PC-3 (cell line): Measurements from ENCODE around the gene HAGHL. TPM values are rescaled to one million over a fixed set of nuclear protein-coding genes. Genes with fewer than 3 reads are reported as not detected.

Source experiments
- ATAC-seq: fragments of 200-7000 bp; cut with Tn5 transposase; 2 replicates; pipeline ENCODE4 v1.9.1; 2020; ENCODE audit warnings: mild to moderate bottlenecking, moderate library complexity
- BruUV-seq: library from RNA; stranded (reverse); fragments of 400-500 nt; replicated peaks from 2 replicates; lab custom pipeline; 2021; lab: Mats Ljungman, UMichigan
- CTCF ChIA-PET: fragments of 300-600 bp; sonication (Branson Sonifier 250); formaldehyde crosslinking; loops from one replicate; lab custom pipeline; 2022; ENCODE audit warnings: antibody characterized with exemption; lab: Charles Lee
- POLR2A ChIA-PET: fragments of 300-600 bp; sonication (Branson Sonifier 250); formaldehyde crosslinking; loops from one replicate; lab custom pipeline; 2022; ENCODE audit warnings: antibody characterized with exemption; ENCODE audit not compliant: unreplicated experiment; lab: Charles Lee
- DNase-seq: peaks from one replicate; pipeline ENCODE4 v3.0.0-alpha.2; 2015
- H2AFZ ChIP-seq: fragments of 300-600 bp; sonication (generic); 2 replicates; pipeline ENCODE4 v1.6.0; 2016; ENCODE audit warnings: antibody characterized with exemption, low read length
- H3F3A ChIP-seq: fragments of 300-600 bp; sonication (generic); one replicate; pipeline ENCODE4 v1.6.0; 2017; ENCODE audit warnings: antibody characterized with exemption, low read length, control low read depth, mild to moderate bottlenecking; ENCODE audit not compliant: unreplicated experiment
- H3K27ac ChIP-seq: fragments of 300-600 bp; sonication (generic); 2 replicates; pipeline ENCODE4 v1.5.1; 2016; ENCODE audit warnings: mild to moderate bottlenecking, low read length
- H3K27me3 ChIP-seq: fragments of 300-600 bp; sonication (generic); 2 replicates; pipeline ENCODE4 v1.6.1; 2016; ENCODE audit warnings: low read length, mixed read lengths
- H3K36me3 ChIP-seq: fragments of 300-600 bp; sonication (generic); 2 replicates; pipeline ENCODE4 v1.6.1; 2016; ENCODE audit warnings: low read depth, mixed run types, low read length, mixed read lengths
- H3K4me1 ChIP-seq: fragments of 300-600 bp; sonication (generic); 2 replicates; pipeline ENCODE4 v1.5.1; 2016; ENCODE audit warnings: low read length; ENCODE audit not compliant: insufficient read depth
- H3K4me2 ChIP-seq: fragments of 300-600 bp; sonication (generic); 2 replicates; pipeline ENCODE4 v1.6.0; 2016; ENCODE audit warnings: low read length
- H3K4me3 ChIP-seq: fragments of 300-600 bp; sonication (generic); 2 replicates; pipeline ENCODE4 v1.5.1; 2016; ENCODE audit warnings: mild to moderate bottlenecking, low read length, mixed read lengths
- H3K79me2 ChIP-seq: fragments of 300-600 bp; sonication (generic); 2 replicates; pipeline ENCODE4 v1.6.1; 2017; ENCODE audit warnings: low read length, mixed read lengths
- H3K9ac ChIP-seq: fragments of 300-600 bp; sonication (generic); 2 replicates; pipeline ENCODE4 v1.6.0; 2016; ENCODE audit warnings: mild to moderate bottlenecking, low read length
- H3K9me2 ChIP-seq: fragments of 300-600 bp; sonication (generic); replicated peaks from 2 replicates; pipeline ENCODE4 v1.6.1; 2016; ENCODE audit warnings: mixed run types, low read length, mixed read lengths
- H3K9me3 ChIP-seq: fragments of 300-600 bp; sonication (generic); 2 replicates; pipeline ENCODE4 v1.6.1; 2016; ENCODE audit warnings: low read length, mixed read lengths
- H4K20me1 ChIP-seq: fragments of 300-600 bp; sonication (generic); 2 replicates; pipeline ENCODE4 v1.6.1; 2016; ENCODE audit warnings: low read length, mixed read lengths
- CTCF ChIP-seq: fragments of 300-600 bp; sonication (generic); conservative IDR thresholded peaks from 2 replicates; pipeline ENCODE4 v1.5.1; 2017; ENCODE audit warnings: antibody characterized with exemption, low read depth, mild to moderate bottlenecking, low read length
- EZH2 ChIP-seq: fragments of 300-600 bp; sonication (generic); IDR thresholded peaks from one replicate; pipeline ENCODE4 v1.6.1; 2017; ENCODE audit warnings: antibody characterized with exemption, mild to moderate bottlenecking, low read length; ENCODE audit not compliant: unreplicated experiment
- EZH2phosphoT487 ChIP-seq: fragments of 300-600 bp; sonication (generic); IDR thresholded peaks from 2 replicates; pipeline ENCODE4 v1.6.1; 2018; ENCODE audit warnings: mild to moderate bottlenecking, antibody characterized with exemption, low read length, borderline replicate concordance
- intact Hi-C: fragments of 100-400 bp; cut with micrococcal nuclease; formaldehyde crosslinking; loops from 2 replicates; pipeline ENCODE4 v1.9.0; 2023
- total RNA-seq: library from RNA; depleted of rRNA; stranded (reverse); fragments of >200 nt; gene quantifications from 2 replicates; pipeline ENCODE4 v1.2.3, GENCODE V29; 2014

The HAGHL gene
- total RNA-seq, 1 experiment from 2014 or later = 16.4 TPM

- Histone ChIP-seq H2AFZ (no peak overlapping the region), H3K27me3 (no peaks in the 10 kb centered on the region), H3F3A (no peaks in the 10 kb centered on the region), H4K20me1 (no peaks in the 10 kb centered on the region), H3K9ac (no peak overlapping the region), H3K79me2 (peaks cover 8% of the 10 kb centered on the region), H3K9me2 (no peaks in the 10 kb centered on the region), H3K36me3 (no peaks in the 10 kb centered on the region; the same call in 1 of the 2 replicates), H3K27ac (no peak overlapping the region), H3K9me3 (no peaks in the 10 kb centered on the region), H3K4me1 (peaks cover 5% of the 10 kb centered on the region; the same call in 1 of the 2 replicates), H3K4me3 (no peak overlapping the region), H3K4me2 (no peak overlapping the region)
- intact Hi-C loops = no loop called here
- CTCF ChIA-PET = no interaction called here
- DNase-seq = no peak
- BruUV-seq = no TSS peak
- POLR2A ChIA-PET = no interaction called here
- TF ChIP-seq EZH2phosphoT487 = no peak
- no peak for ATAC-seq
Measured at GRCh38 chr16:734981-735881, 8.3 kb downstream of the HAGHL start.

GRCh38 chr16:735982-736453, 9.1 kb downstream of the HAGHL start:
- no peaks in the 10 kb centered on the region for H3K27me3 ChIP-seq
- H2AFZ ChIP-seq = no peak overlapping the region
- peaks cover 5% of the 10 kb centered on the region; the same call in 1 of the 2 replicates for H3K4me1 ChIP-seq
- ATAC-seq (no peak), DNase-seq (no peak)
- no peaks in the 10 kb centered on the region for H3K9me3 ChIP-seq
- ChIA-PET CTCF (no interaction called here), POLR2A (no interaction called here)
- H4K20me1 ChIP-seq = no peaks in the 10 kb centered on the region
- H3K9ac ChIP-seq = no peak overlapping the region
- no peaks in the 10 kb centered on the region for H3K9me2 ChIP-seq
- H3K4me2 ChIP-seq = no peak overlapping the region
- H3F3A ChIP-seq = no peaks in the 10 kb centered on the region
- TF ChIP-seq CTCF (no peak), EZH2 (no peak), EZH2phosphoT487 (no peak)
- no TSS peak for BruUV-seq
- H3K27ac ChIP-seq = no peak overlapping the region
- peaks cover 12% of the 10 kb centered on the region for H3K79me2 ChIP-seq
- intact Hi-C loops = no loop called here
- no peak overlapping the region for H3K4me3 ChIP-seq
- H3K36me3 ChIP-seq = no peaks in the 10 kb centered on the region; the same call in 1 of the 2 replicates

- Histone ChIP-seq H3K4me1 (peaks cover 5% of the 10 kb centered on the region; the same call in 1 of the 2 replicates), H3K9me2 (no peaks in the 10 kb centered on the region), H3F3A (no peaks in the 10 kb centered on the region), H3K36me3 (no peaks in the 10 kb centered on the region; the same call in 1 of the 2 replicates), H3K27ac (no peak overlapping the region), H3K9ac (no peak overlapping the region), H3K27me3 (no peaks in the 10 kb centered on the region), H3K9me3 (no peaks in the 10 kb centered on the region), H4K20me1 (no peaks in the 10 kb centered on the region), H3K79me2 (peaks cover 12% of the 10 kb centered on the region), H3K4me3 (no peak overlapping the region), H3K4me2 (no peak overlapping the region), H2AFZ (no peak overlapping the region)
- ATAC-seq = no peak
- no peak for DNase-seq
- BruUV-seq = no TSS peak
- ChIA-PET CTCF (interaction anchor here (0.7 kb wide), 1 partner anchor 16 kb away, joined by 3 read pairs; the partner anchor contains the start of gene ANTKMT), POLR2A (no interaction called here)
- TF ChIP-seq CTCF (no peak), EZH2 (no peak), EZH2phosphoT487 (no peak)
- intact Hi-C loops = no loop called here
Measured at GRCh38 chr16:736936-737481, 10.1 kb downstream of the HAGHL start.
